ENCODE data around the gene GFOD1.

GFOD1 gene

GRCh38 chr6:13423252-13423651 is 64.1 kb downstream of the GFOD1 start:
- no peak for DNase-seq

- DNase-seq, result no peak
These were observed 64.6 kb downstream of the GFOD1 start for GRCh38 chr6:13422681-13423221.

- no peak for DNase-seq
These were observed 65.9 kb downstream of the GFOD1 start for GRCh38 chr6:13421425-13422059.

- no peak for DNase-seq
These were observed 67.1 kb downstream of the GFOD1 start for GRCh38 chr6:13420269-13420668.

GRCh38 chr6:13419422-13420195 is 67.8 kb downstream of the GFOD1 start:
- DNase-seq, result no peak

GRCh38 chr6:13418844-13419243 is 68.6 kb downstream of the GFOD1 start:
- no peak for DNase-seq

- DNase-seq, result no peak
These were observed 69.4 kb downstream of the GFOD1 start for GRCh38 chr6:13417954-13418353.

GRCh38 chr6:13417431-13417830 is 70.0 kb downstream of the GFOD1 start:
- DNase-seq, result no peak

- DNase-seq, result no peak
These were observed 72.1 kb downstream of the GFOD1 start for GRCh38 chr6:13415283-13415682.

- DNase-seq, result no peak
These were observed 73.4 kb downstream of the GFOD1 start for GRCh38 chr6:13413900-13414555.

- DNase-seq, result no peak
These were observed 73.9 kb downstream of the GFOD1 start for GRCh38 chr6:13413466-13413862.

GRCh38 chr6:13412639-13413465 is 74.5 kb downstream of the GFOD1 start:
- DNase-seq, result peak; percentile 57 to 91 (median 87)

- no peak for DNase-seq
These were observed 75.2 kb downstream of the GFOD1 start for GRCh38 chr6:13412211-13412610.

GRCh38 chr6:13411484-13411883 is 75.9 kb downstream of the GFOD1 start:
- DNase-seq, result no peak

- no peak for DNase-seq
These were observed 77.4 kb downstream of the GFOD1 start for GRCh38 chr6:13409991-13410390.

- no peak for DNase-seq
These were observed 79.4 kb downstream of the GFOD1 start for GRCh38 chr6:13407709-13408695.

GRCh38 chr6:13407368-13407708 is 80.1 kb downstream of the GFOD1 start:
- DNase-seq, result no peak

- DNase-seq, result no peak
These were observed 80.6 kb downstream of the GFOD1 start for GRCh38 chr6:13406781-13407180.

GRCh38 chr6:13405961-13406477 is 81.4 kb downstream of the GFOD1 start:
- DNase-seq, result no peak

- DNase-seq, result no peak
These were observed 82.5 kb downstream of the GFOD1 start for GRCh38 chr6:13404892-13405254.

GRCh38 chr6:13404228-13404891 is 83.0 kb downstream of the GFOD1 start:
- DNase-seq, result no peak
